Mucosa of descending colon (tissue), 3 donors: Measurements from ENCODE around the gene LIPF. TPM values are rescaled to one million over a fixed set of nuclear protein-coding genes. Genes with fewer than 3 reads are reported as not detected.
A peak's percentile ranks its signal among the peaks of the same experiment; 100 is the strongest.
"Not testable (repeated sequence)": the region's sequence is repeated elsewhere in the genome, so short reads cannot be mapped to it uniquely, and the experiment has no call there.

Source experiments
- ATAC-seq: fragments of 200-7000 bp; cut with Tn5 transposase; one replicate; pipeline ENCODE4 v1.9.1; 2020; ENCODE audit warnings: mild to moderate bottlenecking, moderate library complexity
- DNase-seq, 3 donors: peaks; one replicate each; pipeline ENCODE4 v3.0.0-alpha.2; 2020
- H3K36me3 ChIP-seq: fragments of 200-600 bp; one replicate; pipeline ENCODE4 v1.8.0; 2021; ENCODE audit warnings: low read depth, mild to moderate bottlenecking
- H3K4me1 ChIP-seq: fragments of 200-600 bp; one replicate; pipeline ENCODE4 v1.8.0; 2021; ENCODE audit warnings: low read depth, mild to moderate bottlenecking
- H3K4me3 ChIP-seq: fragments of 200-600 bp; one replicate; pipeline ENCODE4 v1.8.0; 2021; ENCODE audit warnings: mild to moderate bottlenecking
- H3K9me3 ChIP-seq: fragments of 200-600 bp; one replicate; pipeline ENCODE4 v1.8.0; 2021; ENCODE audit warnings: mild to moderate bottlenecking
- intact Hi-C, 2 donors: fragments of 100-400 bp; cut with DNase I in 1 of 2; cut with micrococcal nuclease in 1 of 2; formaldehyde crosslinking; loops; one replicate each; pipeline versions ENCODE4 v1.11.0 to v1.11.1; 2022; cut with DNase I, micrococcal nuclease
- total RNA-seq, 3 donors: library from RNA; stranded (reverse); fragmentation: NEBNext Ultra II Directional in 2 of 3; extraction: Animal tissue kit (Norgen Biotek cat#: 25700) in 2 of 3; gene quantifications; one replicate each; pipeline versions ENCODE4 v1.2.1 to v1.2.4, GENCODE V29; 2021 to 2023
- TF ChIP-seq, protein P1 (sequence below): fragments of 200-600 bp; IDR thresholded peaks from one replicate; pipeline ENCODE4 v1.8.0; 2022; ENCODE audit warnings: antibody characterized with exemption, mild to moderate bottlenecking
- donor health status: DM: no; HTN: no; CAD: no; lungs with moderate emphysema.
- donor health status: DM: no; HTN: no; CAD: no.
- donor health status: DM: no; HTN: yes; CAD: no.

The LIPF gene
- total RNA-seq, 3 donors from 2014 or later, result not detected

DNA sequence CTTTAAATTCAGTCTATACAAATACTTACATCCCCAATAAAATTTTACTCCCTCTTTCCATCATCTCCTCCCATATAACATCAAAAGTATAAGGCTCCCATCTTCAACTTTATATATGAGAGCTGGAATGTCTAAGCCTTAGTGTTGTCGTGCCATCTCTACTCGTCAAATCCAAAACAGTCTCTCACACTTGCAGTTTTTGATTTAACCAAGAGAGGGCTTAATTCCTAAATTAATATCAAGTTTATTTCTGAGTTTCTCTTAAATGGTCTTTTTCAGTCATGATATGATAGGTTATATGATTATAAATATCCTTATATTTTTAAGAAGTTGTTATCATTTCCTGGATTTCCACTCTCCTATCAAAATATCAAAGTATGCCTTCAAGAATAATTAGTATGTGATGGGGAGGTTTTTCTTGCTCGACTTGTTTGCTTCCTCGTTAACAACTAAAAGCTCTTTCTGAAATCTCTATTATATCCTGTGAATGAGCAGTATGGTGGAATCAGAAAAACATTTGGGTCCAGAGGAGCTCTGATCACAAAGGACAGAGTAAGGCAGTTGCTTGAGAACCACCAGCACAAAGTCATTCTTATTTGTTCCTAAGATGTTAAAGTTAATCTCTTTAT is 29.3 kb downstream of the LIPF start:
- Histone ChIP-seq H3K4me1 (no peaks in the 10 kb centered on the region), H3K9me3 (no peaks in the 10 kb centered on the region), H3K4me3 (no peak overlapping the region), H3K36me3 (no peaks in the 10 kb centered on the region)
- DNase-seq (no peak), ATAC-seq (no peak)
- intact Hi-C loops, result no loop called here
- TF ChIP-seq, protein P1, sequence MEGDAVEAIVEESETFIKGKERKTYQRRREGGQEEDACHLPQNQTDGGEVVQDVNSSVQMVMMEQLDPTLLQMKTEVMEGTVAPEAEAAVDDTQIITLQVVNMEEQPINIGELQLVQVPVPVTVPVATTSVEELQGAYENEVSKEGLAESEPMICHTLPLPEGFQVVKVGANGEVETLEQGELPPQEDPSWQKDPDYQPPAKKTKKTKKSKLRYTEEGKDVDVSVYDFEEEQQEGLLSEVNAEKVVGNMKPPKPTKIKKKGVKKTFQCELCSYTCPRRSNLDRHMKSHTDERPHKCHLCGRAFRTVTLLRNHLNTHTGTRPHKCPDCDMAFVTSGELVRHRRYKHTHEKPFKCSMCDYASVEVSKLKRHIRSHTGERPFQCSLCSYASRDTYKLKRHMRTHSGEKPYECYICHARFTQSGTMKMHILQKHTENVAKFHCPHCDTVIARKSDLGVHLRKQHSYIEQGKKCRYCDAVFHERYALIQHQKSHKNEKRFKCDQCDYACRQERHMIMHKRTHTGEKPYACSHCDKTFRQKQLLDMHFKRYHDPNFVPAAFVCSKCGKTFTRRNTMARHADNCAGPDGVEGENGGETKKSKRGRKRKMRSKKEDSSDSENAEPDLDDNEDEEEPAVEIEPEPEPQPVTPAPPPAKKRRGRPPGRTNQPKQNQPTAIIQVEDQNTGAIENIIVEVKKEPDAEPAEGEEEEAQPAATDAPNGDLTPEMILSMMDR, result no peak

DNA sequence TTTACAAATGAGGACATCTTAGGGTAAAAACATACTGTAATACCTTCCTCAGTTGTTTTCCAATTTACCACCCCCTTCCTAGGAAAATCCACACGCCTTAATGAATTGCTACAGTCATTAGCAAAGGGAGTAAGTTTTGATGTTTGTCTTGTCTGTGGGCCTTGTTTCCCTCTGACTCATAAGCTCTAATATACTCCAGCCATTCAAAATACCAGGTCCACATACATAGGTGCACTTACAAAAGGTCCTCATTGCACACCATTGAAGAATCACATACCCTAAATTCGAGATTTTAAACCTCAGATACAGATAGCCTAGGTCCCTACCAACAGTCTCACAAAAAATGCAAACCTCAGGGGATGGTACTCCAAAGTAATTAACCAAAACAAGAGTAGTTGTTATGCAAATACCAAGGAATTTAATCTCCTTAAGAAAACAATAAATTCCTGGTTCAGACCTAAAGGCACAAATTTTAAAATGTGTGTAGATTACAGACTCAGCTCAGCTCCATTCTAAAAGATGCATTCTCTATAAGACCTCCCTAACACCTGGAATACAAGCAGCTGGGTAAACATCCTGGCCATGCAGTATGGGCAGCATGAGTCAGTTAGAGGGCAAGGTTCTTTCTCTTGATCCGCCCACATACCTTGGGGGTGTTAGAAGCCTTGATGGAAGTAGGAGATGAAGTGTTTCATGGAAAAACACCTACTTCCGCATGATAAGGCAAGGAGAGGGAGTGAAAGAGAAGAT is 38.8 kb downstream of the LIPF start:
- no peaks in the 10 kb centered on the region for H3K9me3 ChIP-seq
- no peaks in the 10 kb centered on the region for H3K36me3 ChIP-seq
- intact Hi-C loops, result no loop called here
- H3K4me3 ChIP-seq, result no peak overlapping the region
- DNase-seq (peak in 2 of 3 donors; percentile 37 to 79), ATAC-seq (peak; percentile 100)
- TF ChIP-seq, protein P1, result no peak
- peaks cover 6% of the 10 kb centered on the region for H3K4me1 ChIP-seq

DNA sequence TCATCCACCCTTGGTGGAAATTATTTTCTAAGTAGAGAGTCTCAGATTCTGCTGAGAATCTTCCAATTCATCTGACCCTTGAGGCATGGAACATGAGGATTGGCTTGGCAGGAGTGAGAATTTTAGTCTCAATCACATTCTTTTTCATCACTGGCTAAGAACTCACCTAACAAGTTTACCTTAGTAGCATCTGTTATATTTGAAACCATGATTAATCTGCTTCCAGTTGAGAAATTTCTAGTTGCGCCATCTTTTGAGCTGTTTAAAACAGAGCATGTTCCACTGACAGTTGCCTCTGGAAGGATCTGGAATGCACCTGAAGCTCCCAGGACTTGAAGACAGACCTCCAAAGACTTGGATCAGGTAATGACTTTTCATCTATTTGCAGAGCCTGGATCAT is 41.7 kb downstream of the LIPF start, which contains the start of gene LIPK:
TSS of gene LIPK (plus strand) at position 292 of the 400 bp plus-strand sequence. CDS start 18,295 bp downstream, outside the sequence.
- DNase-seq, result no peak
- TF ChIP-seq, protein P1, result no peak
- H3K4me3 ChIP-seq, result no peak within 1 kb of the TSS
- no peaks in the 10 kb centered on the region for H3K9me3 ChIP-seq
- H3K36me3 ChIP-seq, result no peaks in the 10 kb centered on the region
- intact Hi-C loops, result no loop called here
- ATAC-seq, result no peak
- H3K4me1 ChIP-seq, result peaks cover 6% of the 10 kb centered on the region

DNA sequence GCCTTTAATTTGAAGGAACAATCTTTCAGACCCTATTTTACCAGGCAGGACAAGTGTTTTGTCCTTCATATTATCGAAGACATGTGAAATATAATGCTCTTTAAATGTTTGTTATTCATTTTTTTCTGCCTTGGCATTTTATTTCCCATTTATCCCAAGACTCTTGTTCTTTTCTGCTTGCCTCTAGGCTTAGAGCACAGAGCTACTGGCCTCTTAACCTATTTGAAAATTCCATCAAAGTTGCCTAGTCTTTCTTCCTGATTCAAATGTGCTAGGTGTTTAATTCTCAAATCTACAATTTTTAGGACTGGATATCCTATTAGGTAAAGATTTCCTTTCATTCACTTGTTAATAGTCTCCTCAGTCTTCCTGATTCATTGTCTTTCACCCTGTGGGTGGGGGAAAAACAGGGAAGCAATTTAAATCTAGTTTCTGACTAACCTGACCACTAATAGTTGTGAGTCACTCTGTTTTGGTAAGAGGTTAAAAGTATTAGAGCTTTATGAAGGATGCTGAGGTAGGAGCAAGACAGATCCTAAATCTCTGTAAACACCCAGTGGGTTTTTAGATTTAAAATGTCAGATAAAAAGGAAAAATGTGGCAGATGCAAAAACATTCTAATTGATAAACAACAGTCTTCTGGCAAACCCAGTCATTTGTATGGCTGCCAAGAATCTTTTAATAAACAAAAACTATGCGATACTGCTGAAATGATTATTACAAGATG is 43.4 kb downstream of the LIPF start:
- Histone ChIP-seq H3K9me3 (no peaks in the 10 kb centered on the region), H3K36me3 (no peaks in the 10 kb centered on the region), H3K4me3 (no peak overlapping the region), H3K4me1 (peaks cover 3% of the 10 kb centered on the region)
- DNase-seq (no peak), ATAC-seq (no peak)
- TF ChIP-seq, protein P1, result no peak
- intact Hi-C loops, result no loop called here

DNA sequence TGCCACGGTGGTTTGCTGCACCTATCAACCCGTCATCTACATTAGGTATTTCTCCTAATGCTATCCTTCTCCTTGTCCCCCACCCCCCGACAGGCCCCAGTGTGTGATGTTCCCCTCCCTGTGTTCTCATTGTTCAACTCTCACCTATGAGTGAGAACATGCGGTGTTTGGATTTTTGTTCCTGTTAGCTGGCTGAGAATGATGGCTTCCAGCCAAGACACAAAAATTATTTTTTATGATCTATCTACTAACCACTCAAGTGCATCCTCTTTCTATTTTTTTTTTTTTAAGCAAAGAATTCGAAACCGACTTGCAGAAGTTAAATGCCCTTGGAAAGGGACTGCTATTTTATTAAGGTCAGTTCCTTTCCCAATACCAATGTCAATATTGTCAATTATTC is 45.1 kb downstream of the LIPF start:
- H3K9me3 ChIP-seq, DNase-seq, H3K4me1 ChIP-seq, H3K4me3 ChIP-seq, H3K36me3 ChIP-seq, ATAC-seq, intact Hi-C loops: not testable (repeated sequence)

DNA sequence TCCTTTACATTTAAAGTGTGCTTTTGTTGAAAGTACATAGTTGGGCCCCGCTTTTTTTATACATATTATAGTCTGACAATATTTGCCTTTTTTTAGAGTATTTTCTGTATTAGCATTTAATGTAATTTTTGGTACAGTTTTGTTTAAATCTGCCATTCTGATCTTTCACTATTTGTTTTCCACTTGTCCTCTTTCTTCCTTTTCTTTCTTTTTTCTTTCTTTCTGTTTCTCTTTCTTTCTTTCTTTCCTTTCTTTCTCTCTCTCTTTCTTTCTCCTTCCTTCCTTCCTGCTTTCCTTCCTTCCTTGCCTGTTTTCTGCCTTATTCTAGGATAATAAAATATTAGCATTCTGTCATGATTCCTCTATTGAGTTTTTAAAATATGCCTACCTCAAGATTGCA is 51.3 kb downstream of the LIPF start:
- Histone ChIP-seq H3K4me3 (no peak overlapping the region), H3K36me3 (no peaks in the 10 kb centered on the region), H3K4me1 (no peaks in the 10 kb centered on the region), H3K9me3 (no peaks in the 10 kb centered on the region)
- TF ChIP-seq, protein P1, result no peak
- intact Hi-C loops, result no loop called here
- no peak for DNase-seq
- no peak for ATAC-seq
